ENCODE measurements around the gene LIPF.
"Not testable (repeated sequence)": the region's sequence is repeated elsewhere in the genome, so short reads cannot be mapped to it uniquely, and the experiment has no call there.

LIPF gene, protein sequence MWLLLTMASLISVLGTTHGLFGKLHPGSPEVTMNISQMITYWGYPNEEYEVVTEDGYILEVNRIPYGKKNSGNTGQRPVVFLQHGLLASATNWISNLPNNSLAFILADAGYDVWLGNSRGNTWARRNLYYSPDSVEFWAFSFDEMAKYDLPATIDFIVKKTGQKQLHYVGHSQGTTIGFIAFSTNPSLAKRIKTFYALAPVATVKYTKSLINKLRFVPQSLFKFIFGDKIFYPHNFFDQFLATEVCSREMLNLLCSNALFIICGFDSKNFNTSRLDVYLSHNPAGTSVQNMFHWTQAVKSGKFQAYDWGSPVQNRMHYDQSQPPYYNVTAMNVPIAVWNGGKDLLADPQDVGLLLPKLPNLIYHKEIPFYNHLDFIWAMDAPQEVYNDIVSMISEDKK

DNA sequence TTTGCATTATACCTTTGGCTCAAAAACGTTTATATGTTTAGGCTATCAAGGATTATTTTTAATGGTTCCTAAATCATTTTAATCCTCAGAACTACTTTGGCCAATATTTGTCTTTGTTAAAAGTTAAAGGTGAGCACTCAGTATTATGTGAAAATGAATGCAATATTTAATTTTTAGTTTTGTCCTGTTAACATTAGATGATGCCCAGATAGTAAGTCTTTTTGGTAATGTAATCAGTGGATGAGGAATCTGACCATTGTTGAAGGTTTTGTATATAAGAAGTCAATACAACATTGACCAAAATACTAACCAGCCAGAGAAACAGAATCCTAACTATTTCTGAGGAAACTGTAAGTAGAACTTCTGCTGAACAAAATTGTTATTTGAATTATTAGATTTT is at the start of gene LIPF:
Gene LIPF (plus strand): TSS at position 301 of the 400 bp plus-strand sequence. CDS start 2,856 bp downstream, outside the sequence.
- no peak for DNase-seq

DNA sequence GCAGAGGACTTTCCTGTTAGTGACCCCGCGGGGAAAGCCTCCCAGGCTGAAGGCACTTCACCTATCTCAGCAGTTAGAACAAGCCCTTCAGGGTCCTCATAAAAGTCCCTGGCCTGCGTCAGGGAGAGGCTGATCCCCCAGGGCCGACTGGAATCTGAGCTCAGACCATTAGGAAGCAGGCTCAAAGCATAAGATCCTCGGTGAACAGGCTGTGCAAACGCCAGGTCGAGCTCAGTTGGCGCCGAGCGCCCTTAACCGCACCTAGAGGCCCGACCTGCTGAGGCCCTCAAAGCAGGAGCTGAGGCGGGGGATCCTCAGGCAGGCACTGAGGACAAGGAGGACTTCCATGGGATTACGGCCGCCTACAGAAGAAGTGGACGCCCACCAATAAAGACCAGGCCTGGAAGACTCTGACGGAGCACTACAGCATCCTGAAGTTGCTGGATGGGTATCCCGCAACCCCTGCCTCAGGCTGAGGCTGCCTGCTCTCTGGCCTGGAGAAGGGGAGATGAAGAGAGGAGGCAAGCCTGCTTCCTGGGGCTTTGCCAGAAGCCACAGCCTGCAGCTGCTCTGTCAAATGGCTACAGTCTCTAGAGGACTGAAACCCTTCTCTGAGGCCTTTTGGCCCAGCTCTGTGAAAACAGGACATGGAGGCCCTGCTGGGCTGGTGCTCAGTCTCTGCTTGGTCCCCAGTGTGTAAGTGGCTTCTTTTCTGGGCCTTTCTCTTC is 47.8 kb upstream of the LIPF start:
- no peak for DNase-seq

DNA sequence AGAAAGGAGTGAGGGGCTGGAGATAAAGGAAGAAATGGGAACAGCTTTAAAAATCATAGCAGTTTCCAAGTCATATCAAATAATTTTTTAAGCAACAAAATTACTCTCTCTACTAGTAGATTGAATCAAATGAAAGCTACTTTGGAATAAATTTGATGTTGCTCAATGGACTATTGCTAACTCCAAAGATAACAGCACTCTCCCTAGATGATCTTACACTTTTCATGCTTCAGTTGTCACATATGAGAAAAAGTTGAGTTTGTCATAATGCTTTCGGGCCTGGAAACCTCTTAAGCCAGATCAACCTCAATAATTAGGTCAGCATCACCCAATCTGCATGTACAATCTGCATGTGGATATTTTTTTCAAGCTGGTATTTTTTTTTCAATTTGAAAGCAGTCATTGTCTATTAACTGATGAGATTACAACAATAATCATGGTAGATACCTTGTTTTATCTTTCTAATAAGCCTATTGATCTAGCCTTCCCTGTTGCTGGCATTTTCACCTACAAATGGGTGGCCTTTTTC is 46.4 kb upstream of the LIPF start:
- DNase-seq = no peak

DNA sequence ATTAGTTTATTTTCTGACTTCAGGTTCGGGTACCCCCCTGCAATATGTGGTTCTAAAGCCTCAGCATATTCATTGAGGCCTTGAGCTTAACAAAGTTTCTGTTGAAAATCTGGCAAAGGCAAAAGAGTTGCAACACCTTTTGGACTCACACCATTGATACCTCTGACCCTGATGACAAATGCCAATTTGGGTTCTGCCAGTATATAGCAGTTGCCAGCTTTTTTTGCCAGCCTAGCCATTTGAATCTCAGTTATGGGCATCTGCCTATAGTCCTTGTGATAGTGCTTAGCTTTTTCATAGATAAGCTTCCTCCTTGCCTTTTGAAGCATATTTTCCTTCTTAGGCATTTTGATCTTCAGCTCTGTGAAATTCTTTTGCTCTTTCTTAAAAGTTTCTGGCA is 45.7 kb upstream of the LIPF start:
- DNase-seq = no peak

DNA sequence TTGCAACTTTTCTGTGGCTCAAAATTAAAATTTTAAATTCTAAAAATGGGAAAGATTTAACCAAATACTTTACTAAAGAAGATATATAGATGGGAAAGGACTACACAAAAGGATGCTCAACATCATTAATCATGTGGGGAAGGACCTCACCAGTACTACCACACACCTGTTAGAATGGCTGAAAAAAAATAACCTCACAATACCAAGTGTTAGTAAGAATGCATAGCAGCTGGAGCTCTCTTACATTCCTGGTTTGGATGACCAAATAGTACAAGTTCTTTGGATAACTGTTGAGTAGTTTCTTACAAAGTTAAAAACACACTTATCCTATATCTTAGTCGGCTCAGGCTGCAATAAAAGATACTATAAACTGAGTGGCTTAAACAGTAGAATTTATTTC is 43.8 kb upstream of the LIPF start:
- no peak for DNase-seq

DNA sequence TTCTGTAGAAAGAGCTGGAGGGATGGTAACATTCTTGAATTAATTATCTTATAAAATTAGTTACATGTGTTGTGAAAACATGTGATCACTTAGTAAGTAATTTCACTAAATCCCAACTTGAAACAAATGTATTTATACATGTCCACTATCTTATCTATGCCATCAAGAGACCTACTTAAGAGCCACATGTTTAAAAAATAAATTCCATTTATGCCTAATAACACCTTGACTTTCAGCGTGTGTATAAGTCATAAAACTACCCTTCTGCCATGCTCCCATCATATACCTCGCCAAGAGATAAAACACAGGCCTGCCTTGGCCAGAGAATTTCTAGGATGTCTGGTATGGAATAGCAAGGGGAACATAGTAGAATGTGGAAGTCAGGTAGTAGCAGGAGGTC is 40.4 kb upstream of the LIPF start:
- DNase-seq = no peak

DNA sequence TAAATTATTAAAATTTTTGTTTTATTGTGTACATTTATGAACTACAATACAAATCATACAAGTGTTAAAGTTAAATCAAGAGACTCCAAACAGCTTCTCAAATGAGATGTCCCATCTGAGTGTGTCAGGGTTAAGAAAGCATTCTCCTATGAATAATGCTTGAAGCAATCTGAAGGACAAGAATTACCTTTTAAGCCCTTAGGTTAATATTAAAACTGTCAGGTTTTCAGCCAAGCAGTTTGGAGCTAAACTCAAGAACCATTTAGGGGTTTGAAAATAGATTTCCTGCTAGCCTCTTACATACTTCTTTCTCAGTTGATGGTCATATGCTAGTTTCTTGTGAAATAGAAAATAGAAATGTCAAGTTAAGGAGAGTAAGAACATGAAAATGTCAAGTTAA is 39.4 kb upstream of the LIPF start:
- DNase-seq = no peak

DNA sequence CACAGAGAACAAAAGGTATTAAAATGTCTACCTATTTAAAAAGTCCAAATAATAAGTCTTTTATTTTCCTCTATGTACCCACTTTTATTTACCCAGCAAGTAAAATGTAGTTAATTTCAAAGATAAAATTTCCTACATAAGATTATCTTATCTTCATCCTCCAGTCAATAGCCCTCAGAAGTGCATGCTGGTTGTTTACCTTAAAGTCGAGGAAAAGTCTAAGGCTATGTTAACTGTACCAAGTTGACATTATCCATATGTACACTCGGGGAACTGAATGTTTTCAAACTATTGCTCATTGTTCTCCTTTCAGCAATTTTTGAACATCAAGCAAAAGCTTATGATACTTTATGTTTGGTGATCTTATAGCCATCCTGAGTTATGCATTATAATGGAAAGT is 24.1 kb upstream of the LIPF start:
- DNase-seq = no peak

DNA sequence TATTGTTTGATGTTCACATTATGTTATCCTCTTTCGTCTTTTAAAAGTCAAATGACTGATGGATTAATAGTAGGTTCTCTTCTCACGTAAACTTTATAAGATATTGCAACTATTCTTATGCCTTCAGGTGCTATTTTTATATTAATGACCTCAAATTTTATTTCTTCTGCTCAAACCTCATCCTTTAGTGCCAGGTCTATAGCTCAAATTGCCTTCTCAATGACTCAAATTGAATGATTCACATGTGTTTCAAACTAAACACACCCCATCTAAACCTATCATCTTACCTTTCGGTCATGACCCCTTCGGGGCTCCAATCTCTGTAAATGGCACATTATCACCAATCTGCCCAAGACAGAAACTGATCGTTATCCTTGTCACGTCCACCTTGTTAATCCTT is 22.0 kb upstream of the LIPF start:
- DNase-seq = no peak

DNA sequence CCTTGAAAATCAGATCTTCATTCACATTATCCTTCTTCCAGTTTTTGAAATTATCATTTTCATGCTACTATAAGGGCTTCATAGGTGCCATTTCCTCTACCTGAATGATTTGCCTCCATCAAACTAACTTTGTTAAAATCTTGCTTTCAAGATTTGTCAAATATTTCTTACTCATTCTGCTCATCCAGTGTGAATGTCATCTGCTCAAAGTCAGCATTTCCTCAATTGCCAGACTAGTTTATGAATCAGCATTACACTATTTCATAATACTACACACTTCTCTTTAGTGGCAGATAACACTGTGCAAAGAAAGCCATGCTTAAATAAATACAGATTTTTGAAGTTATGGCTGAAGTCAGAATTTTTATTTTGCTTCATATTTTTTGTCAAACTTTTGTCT is 21.3 kb upstream of the LIPF start:
- DNase-seq = peak in 1 of 2 donors; percentile 16

DNA sequence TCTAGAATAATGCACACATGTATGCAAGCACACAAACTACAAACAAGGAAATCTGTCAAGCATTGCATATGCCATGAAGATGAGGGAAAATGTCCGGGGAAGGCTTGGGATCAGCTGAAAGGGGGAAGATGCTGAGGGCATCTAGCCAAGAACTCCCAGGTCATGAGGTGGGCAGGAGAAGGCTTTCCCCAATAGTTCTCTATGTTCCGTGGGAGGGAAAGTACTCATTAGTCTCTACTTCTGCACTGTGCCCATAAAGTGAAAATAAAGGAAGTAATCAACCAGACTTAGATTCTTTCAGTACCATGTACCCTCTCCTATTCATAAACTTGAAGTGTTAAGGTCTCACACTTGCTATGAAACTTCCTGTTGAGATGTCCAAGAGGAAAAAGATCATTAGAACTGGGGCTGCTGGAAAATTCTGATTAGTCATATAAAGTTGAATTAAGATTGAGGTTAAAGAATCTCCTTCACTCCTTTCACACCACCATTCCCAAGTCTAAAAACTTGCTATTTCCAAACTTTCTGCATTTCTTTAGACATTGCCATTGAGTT is 17.1 kb upstream of the LIPF start:
- no peak for DNase-seq

DNA sequence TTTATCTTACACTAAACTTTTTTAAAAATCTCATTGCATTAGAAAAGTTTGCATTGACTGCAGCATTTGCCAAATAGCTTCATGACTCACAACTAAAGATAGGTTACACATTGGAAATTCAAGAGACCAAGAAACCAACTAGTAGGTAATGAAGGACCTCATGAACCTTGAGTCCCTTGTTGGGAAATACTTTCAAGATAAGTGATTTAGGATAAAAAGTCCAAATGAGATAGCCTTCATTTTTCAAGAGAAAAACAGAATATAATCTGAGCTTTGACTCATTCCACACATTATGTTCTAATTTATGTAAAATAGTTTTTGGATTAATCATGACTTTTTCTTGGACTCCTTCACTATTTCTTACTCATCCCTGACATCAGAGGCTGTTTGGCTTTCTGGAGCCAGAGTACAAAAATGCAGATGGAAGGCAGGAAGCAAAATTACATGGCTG is 13.1 kb upstream of the LIPF start:
- no peak for DNase-seq

DNA sequence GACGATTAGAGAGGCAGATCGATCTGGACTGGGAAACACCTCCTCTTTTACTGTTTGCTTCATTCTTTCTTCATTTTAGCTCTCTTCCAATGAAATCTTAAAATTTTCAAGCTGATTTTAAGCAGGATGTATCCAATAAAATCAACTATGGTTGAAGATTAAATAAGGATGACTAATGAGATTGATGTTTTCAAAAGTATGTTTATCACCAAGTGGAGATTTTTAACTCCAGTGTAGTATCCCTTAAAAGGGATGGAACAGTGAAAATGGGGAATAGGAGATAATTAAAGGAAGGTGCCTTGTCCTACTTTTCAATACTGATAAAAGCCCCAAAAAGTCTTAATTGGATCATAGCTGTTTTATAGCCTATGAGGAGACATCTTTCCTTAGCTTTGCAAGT is 11.6 kb upstream of the LIPF start:
- DNase-seq = no peak

DNA sequence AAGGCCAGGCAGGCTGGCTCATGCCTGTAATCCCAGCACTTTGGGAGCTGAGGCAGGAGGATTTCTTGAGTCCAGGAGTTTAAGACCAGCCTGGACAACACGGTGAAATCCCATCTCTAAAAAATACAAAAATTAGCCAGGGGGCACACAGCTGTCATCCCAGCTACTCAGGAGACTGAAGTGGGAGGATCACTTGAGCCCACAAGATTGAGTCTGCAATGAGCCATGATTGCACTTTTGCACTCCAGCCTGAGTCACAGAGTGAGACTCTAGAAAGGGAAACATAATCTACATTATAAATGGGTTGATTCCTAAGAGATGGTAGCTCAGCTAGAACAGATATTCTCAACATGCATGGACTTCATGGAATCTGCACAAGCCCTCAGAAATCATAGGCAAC is 6.3 kb upstream of the LIPF start:
- DNase-seq = no peak

DNA sequence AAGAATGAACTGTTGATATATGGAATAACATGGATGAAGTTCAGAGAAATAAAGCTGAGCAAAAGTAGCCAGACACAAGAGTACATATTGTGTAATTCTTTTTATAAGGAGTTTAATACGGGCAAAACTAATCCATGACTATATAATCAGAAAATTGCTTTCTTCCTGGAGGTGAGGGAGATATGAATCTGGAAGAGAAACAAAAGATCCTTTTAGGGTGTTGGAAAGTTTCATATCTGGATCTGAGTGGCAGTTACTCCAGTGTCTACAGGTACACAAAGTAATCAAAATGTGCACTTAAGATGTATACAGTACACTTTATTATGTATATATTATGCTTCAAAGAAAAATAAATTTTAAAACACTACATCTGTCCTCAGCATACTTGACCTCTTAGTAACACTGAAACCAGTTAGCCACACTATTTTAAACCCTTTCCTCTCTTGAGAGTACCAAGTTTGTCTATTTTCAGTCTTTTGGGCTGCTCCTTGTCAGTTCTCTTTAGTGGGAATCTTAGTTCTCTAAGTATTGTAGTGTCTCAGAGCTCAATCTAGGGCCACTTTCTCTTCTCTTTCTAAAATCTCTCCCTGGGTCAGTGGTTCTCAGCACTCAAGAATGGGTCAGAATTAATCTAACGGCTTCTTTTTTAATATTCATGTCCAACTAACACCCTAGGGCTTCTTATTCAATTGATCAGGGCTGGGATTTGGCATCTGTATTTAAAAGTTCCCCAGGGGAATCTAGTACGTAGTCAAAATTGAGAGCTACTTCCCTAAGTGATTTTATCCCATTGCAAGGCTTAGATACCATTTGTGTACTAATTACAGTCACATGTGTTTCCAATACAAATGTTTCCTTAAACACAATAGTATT is 4.3 kb upstream of the LIPF start:
- DNase-seq = no peak

DNA sequence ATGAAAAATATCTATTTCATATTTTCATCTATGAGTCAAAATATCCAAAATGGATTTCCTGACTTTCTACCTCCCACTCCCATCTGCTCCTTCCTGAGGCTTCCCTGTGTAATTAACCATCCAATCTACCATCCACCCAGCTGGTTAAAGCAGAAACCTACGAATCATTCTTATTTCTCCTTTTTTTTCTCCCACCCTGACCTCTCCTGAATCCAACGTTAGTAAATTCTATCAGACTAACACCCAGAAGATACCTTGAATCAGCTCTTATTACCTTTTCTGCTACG is 3.7 kb upstream of the LIPF start:
- DNase-seq = no peak

DNA sequence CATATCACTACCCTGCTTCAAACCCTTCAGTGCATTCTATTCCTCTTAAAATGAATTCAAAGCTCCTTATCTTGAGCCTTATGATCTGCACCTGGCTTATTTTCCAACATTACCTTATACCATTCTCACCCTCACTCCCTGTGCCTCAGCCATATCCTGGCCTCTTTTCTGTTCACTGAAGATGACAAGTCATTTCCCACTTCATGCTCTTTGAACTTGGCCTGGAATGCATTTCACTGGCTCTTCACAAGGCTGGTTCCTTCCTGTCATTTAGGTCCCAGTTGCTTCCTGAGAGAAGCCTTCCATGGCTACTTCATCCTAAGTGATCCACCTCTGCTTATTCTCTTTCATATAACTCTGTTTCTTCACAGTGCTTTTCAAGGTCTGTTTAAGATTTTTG is 3.2 kb upstream of the LIPF start:
- DNase-seq = no peak

DNA sequence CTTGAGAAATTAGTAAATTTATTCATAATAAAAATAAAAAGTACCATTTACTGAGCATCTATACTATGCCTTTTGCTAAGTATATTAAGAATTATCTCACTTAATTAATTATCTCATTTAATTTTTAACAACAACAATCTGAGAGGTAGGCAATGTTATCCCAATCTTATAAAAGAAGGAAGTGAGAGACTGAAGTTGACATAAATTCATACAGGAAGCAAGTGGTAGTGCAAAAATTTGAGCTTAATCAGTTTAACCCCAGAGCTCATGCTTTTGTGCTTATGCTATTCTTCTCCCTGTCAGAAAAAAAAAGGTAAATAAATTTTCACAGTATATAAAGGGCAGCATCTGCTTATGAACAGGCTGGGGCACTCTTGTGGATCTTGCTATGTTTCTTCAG is 2.7 kb upstream of the LIPF start:
- DNase-seq = peak in 1 of 2 donors; percentile 6

DNA sequence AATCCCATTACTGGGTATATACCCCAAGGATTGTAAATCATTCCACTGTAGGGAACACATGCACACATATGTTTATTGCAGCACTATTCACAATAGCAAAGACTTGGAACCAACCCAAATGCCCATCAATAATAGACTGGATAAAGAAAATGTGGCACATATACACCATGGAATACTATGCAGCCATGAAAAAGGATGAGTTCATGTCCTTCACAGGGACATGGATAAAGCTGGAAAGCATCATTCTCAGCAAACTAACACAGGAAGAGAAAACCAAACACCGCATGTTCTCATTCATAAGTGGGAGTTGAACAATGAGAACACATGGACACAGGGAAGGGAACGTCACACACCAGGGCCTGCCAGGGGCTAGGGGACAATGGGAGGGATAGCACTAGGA is 1.1 kb upstream of the LIPF start:
- not testable (repeated sequence) for DNase-seq

DNA sequence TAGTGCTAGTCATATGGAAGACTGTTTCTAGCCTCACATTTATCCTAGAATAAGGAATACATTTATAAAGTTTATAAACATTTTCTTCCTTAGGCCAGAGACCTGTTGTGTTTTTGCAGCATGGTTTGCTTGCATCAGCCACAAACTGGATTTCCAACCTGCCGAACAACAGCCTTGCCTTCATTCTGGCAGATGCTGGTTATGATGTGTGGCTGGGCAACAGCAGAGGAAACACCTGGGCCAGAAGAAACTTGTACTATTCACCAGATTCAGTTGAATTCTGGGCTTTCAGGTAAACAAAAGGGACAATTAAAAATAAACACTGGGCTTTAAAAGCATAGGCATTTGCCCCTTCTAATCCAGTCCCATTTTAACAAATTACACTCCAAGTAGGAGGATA is 4.2 kb downstream of the LIPF start:
- no peak for DNase-seq

DNA sequence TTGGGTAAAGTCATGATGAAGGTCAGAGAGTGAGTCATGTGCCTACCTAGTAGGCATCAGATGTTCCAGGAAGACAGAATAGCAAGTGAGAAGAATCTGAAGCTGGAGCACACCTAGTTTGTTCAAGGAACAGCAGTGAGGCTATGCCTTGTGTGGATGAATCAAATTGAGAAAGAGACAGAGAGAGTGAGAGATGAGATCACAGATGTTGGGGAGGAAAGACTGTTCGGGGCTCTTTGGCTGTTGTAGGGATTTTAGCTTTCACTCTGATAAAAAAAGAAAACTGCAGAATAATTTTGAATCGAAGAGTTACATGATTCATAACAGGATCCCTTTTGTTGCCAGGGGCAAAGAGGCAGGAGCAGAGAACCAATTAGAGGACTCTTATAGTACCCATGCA is 6.3 kb downstream of the LIPF start:
- DNase-seq = no peak

DNA sequence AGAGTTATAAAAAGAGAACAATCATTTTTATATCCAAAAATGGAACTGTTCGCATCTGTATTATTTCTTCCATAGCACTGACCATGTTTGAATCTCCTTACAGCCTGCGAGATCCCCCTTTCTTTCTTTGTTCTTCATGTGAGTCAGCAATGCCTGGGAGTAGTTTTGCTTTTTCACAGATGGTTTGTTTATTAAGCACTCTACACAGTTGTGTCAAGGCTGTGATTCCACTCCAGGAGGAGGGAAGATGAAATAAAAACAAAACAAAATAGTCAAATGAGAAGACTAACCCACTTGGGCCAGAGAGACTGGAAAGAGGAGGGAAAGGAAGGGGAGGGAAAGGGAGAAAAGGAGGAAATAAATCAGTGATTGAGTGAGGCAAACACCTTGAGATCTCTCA is 7.8 kb downstream of the LIPF start:
- DNase-seq = no peak
